Measurements from ENCODE around the gene PDZD7.

The PDZD7 gene

DNA sequence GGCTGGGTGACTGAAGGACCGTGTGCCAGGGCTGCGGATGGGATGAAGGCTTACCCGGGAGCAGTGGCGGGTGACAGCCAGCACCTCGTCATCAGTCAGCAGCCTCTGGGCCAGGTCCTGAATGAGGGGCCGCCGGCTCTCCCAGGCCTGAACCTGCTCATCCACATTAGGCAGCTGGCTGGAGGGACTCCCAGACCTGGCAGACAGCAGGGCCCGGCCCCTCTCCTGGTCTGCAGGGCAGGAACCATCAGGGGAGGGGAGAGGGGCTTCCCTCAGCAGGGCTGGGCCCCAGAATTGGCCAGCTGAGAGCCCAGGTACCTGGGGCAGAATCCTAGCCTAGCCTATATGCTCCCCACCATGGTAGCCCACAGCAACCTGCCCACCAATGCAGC lies 15.4 kb downstream of the PDZD7 start:
- POLR2A ChIA-PET, result interaction anchor here (1.2 to 1.3 kb wide), 3 partner anchors 17 to 46 kb away, joined by 3 to 6 read pairs (median 4); no protein-coding TSS in a partner anchor
- CTCF ChIA-PET, result interaction anchor here (0.7 to 7.3 kb wide), 12 partner anchors 9 to 454 kb away, joined by 3 to 803 read pairs (median 10); partner anchors contain the start of genes KAZALD1, LZTS2, MRPL43 and PDZD7
- TF ChIP-seq, protein P1, sequence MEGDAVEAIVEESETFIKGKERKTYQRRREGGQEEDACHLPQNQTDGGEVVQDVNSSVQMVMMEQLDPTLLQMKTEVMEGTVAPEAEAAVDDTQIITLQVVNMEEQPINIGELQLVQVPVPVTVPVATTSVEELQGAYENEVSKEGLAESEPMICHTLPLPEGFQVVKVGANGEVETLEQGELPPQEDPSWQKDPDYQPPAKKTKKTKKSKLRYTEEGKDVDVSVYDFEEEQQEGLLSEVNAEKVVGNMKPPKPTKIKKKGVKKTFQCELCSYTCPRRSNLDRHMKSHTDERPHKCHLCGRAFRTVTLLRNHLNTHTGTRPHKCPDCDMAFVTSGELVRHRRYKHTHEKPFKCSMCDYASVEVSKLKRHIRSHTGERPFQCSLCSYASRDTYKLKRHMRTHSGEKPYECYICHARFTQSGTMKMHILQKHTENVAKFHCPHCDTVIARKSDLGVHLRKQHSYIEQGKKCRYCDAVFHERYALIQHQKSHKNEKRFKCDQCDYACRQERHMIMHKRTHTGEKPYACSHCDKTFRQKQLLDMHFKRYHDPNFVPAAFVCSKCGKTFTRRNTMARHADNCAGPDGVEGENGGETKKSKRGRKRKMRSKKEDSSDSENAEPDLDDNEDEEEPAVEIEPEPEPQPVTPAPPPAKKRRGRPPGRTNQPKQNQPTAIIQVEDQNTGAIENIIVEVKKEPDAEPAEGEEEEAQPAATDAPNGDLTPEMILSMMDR (IDR thresholded peaks at IDR 0.05; ENCODE audit: insufficient read depth, low read length, missing control alignments), result no peak
- H3K4me3 ChIP-seq (ENCODE audit: low read depth, low read length), result no peak overlapping the region
- DNase-seq (ENCODE audit: low read depth, low spot score), result no peak

DNA sequence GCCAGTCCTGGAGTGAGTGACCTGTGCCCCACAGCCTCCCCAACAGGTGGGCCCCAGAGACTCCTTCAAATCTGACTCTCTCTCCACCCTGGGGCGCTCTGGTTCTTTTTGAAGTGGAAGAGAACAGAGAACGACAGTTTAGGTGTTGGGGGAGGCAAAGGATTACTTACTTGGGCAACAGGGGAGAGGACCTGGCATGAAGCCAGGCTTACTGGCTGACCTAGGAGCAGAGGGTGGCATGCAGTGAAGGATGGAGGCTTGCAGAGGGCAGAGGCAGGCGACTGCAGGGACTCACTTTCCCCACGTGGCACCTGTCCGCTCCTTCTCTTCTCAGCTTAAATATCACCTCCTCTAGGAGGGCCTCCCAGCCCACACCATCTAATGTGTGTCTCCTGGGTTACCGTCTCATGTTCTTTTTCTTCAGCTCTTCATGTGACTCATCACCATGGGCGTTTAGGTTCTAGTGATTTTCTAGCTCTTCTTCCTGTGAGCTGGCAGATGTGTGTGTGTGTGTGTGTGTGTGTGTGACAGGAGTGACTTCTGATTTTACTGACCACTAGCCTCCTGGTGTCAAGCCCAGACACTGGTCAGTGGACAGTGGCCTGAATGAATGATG lies 15.9 kb downstream of the PDZD7 start:
- ChIA-PET POLR2A (interaction anchor here (1.2 to 2.0 kb wide), 4 partner anchors 15 to 40 kb away, joined by 4 to 16 read pairs (median 5); partner anchors contain the start of gene LZTS2), CTCF (interaction anchor here (0.6 to 7.3 kb wide), 30 partner anchors 9 to 577 kb away, joined by 3 to 803 read pairs (median 4); partner anchors contain the start of genes KAZALD1, LZTS2, MRPL43 and PDZD7)
- H3K4me3 ChIP-seq (ENCODE audit: low read depth, low read length), result no peak overlapping the region
- TF ChIP-seq, protein P1 (IDR thresholded peaks at IDR 0.05; ENCODE audit: insufficient read depth, low read length, missing control alignments), result no peak
- DNase-seq (ENCODE audit: low read depth, low spot score), result no peak

DNA sequence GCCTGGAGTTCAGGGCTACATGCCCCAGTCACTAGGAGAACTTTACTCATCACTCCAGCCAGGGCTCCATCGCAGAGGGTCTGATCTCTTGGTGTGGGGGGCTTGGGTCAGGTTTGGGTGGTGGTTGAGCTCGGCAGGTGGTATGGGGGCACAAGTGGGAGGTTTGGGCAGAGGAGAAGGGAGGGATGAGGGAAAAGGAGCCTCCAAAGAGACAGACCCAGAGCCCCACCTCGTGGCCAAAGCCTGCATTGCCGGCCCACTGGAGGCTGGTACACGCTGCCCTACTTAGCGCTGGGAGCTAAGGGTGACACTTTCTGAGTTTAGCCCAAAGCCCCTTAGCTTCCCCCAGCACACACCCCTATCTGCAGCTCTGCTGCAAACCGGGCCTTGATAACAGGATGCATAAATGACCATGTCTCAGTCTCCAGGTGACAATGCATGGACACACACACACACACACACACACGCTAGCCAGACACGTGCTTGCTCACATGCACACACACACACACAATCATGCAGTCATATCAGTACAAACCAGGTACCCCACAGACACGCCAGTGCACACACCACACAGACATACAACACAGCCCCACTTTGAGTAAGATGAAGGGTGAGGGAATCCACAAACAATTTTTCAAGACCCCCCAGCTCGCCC lies 16.6 kb downstream of the PDZD7 start:
- POLR2A ChIA-PET, result interaction anchor here (1.2 to 2.0 kb wide), 4 partner anchors 14 to 39 kb away, joined by 4 to 16 read pairs (median 5); partner anchors contain the start of gene LZTS2
- TF ChIP-seq, protein P1 (IDR thresholded peaks at IDR 0.05; ENCODE audit: insufficient read depth, low read length, missing control alignments), result peak; percentile 96

DNA sequence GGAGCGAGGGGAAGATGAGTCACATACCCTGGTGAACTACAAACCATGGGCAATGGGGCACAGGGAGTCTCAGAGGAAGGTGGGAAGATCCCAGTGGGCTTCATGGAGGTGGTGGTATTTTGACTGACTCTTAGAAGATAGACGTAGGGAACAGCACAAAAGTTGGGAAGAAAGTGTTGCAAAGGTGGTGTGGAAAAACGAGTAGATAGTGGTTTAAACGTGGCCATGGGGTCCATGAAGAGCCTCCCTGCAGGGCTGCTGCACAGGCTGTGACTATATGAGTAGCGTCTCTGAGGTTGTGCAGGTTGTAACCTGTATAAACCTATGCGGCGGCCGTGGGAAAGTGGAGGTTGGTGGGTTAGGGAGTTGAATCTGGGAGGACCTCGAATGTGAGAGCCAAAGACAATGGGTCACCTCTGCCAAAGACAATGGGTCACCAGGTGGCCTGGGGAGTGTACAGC lies 17.5 kb downstream of the PDZD7 start:
- TF ChIP-seq, protein P1 (IDR thresholded peaks at IDR 0.05; ENCODE audit: insufficient read depth, low read length, missing control alignments), result no peak
- POLR2A ChIA-PET, result interaction anchor here (2.0 kb wide), 1 partner anchor 13 kb away, joined by 16 read pairs; the partner anchor contains the start of gene LZTS2
- DNase-seq (ENCODE audit: low read depth, low spot score), result no peak
- CTCF ChIA-PET, result interaction anchor here (1.3 to 7.3 kb wide), 10 partner anchors 17 to 129 kb away, joined by 3 to 803 read pairs (median 10); partner anchors contain the start of genes KAZALD1, LZTS2, MRPL43 and PDZD7
- H3K4me3 ChIP-seq (ENCODE audit: low read depth, low read length), result no peak overlapping the region

More for the DNA sequence above, 16.6 kb downstream of the PDZD7 start:
- CTCF ChIA-PET, result interaction anchor here (0.6 to 7.3 kb wide), 30 partner anchors 10 to 576 kb away, joined by 3 to 803 read pairs (median 4); partner anchors contain the start of genes KAZALD1, LZTS2, MRPL43 and PDZD7
- DNase-seq (ENCODE audit: low read depth, low spot score), result no peak
- no peak overlapping the region for H3K4me3 ChIP-seq (ENCODE audit: low read depth, low read length)

DNA sequence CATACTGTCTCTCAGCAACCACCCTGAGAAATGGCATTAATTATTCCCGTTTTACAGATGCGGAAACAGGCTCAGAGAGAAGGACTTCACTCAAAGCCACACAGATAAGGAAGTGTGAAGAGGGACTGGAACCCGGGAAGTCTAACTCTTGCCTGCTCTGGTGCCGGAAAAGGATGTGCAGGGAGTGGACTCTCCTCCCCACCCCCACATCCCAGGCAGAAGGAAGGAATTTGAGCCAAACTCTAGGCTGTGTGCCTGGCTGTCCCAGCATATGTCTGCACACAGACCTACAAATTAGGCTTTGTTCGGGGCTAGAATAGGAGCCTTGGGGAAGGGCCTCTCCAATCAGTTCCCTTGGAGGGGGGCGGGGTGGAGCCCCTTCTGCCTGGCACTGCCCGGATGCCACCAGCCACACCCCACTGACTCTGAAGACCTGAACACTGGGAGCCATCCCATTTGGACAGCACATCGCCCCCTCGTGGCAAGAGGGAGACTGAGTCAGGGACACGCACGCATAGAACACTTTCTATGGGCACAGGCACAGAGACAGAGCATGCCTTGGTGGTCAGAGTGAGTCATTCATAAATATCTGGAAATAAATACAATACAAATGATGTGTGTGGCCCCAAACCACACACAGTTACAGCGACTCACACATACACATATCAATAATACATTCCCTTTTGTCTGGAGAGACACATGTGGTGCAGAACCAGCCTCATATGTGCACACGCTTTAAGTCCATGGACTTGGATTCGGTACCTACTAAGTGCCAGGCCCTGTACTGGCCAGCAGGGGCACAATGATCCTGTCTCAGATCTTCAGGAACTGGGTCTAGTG lies 18.2 kb downstream of the PDZD7 start:
- no peak overlapping the region for H3K4me3 ChIP-seq (ENCODE audit: low read depth, low read length)
- no peak for DNase-seq (ENCODE audit: low read depth, low spot score)
- TF ChIP-seq, protein P1 (IDR thresholded peaks at IDR 0.05; ENCODE audit: insufficient read depth, low read length, missing control alignments), result peak; percentile 94
- CTCF ChIA-PET, result interaction anchor here (1.0 to 7.4 kb wide), 11 partner anchors 14 to 66 kb away, joined by 3 to 336 read pairs (median 5); partner anchors contain the start of genes LZTS2, PDZD7 and SFXN3
- POLR2A ChIA-PET, result no interaction called here
